ENCODE measurements around the gene SQSTM1. TPM values are rescaled to one million over a fixed set of nuclear protein-coding genes. Genes with fewer than 3 reads are reported as not detected.
A peak's percentile ranks its signal among the peaks of the same experiment; 100 is the strongest.

The SQSTM1 gene
- total and polyA plus RNA-seq, 2 of the 8 experiments (the other 6 are each of a cell fraction or from before 2014, with no cell fraction given): 78.6 to 110 TPM

- peak overlapping the region; percentile 57; the same call in 1 of the 2 replicates for H4K8ac ChIP-seq (ENCODE audit: extremely low read depth, insufficient read depth, low read length)
- no peak overlapping the region for H3K27ac ChIP-seq (ENCODE audit: low read depth, low read length)
- no peaks in the 10 kb centered on the region for H3K4me1 ChIP-seq (replicated peaks in 1 of 4; ENCODE audit: control insufficient read depth in 3 of 4, insufficient read depth in 4 of 4, low read length in 3 of 4)
- 93% methylated on average over 11 of the region's 12 CpGs; no CpG with 5 or more reads in 1 of the 2 experiments for WGBS, 2 experiments (ENCODE audit: extremely low coverage in 1 of 2, insufficient coverage in 1 of 2, insufficient read length in 1 of 2, insufficient replicate concordance in 2 of 2, low coverage in 1 of 2, low lambda C conversion rate in 2 of 2, missing lambda C conversion rate in 1 of 2)
- H3K4me3 ChIP-seq (ENCODE audit: extremely low read depth in 1 of 4, insufficient read depth in 2 of 4, low read depth in 3 of 4, low read length in 4 of 4): no peak overlapping the region
- ChIA-PET CTCF (ENCODE audit: partially characterized antibody) (interaction anchor here (0.7 to 8.0 kb wide), 8 partner anchors 8 to 203 kb away, joined by 3 to 67 read pairs (median 6); no protein-coding TSS in a partner anchor), POLR2A (ENCODE audit: partially characterized antibody) (interaction anchor here (0.6 to 2.0 kb wide), 6 partner anchors 9 to 177 kb away, joined by 3 to 11 read pairs (median 3); no protein-coding TSS in a partner anchor)
- no peak overlapping the region for H2BK20ac ChIP-seq (ENCODE audit: low read length)
- no peak overlapping the region for H3K18ac ChIP-seq (ENCODE audit: extremely low read depth, low read length)
- no peak for TF ChIP-seq SRF (IDR thresholded peaks at IDR 0.05; ENCODE audit: low read depth, low read length)
- TF ChIP-seq PHF8 (conservative IDR thresholded peaks at IDR 0.05; ENCODE audit: low read depth, low read length): no peak
- no peak for TF ChIP-seq HDAC6 (IDR thresholded peaks at IDR 0.05; ENCODE audit: low read depth, low read length)
- no peak for TF ChIP-seq SP2 (IDR thresholded peaks at IDR 0.05; ENCODE audit: low read length)
- H3K27me3 ChIP-seq (replicated peaks in 1 of 4; ENCODE audit: control insufficient read depth in 3 of 4, extremely low read depth in 1 of 4, insufficient read depth in 3 of 4, low read length in 3 of 4): no peaks in the 10 kb centered on the region
- no peak overlapping the region for H3K9ac ChIP-seq (replicated peaks in 1 of 4; ENCODE audit: extremely low read depth in 1 of 4, low read depth in 3 of 4, low read length in 3 of 4)
- H3K4me2 ChIP-seq (ENCODE audit: insufficient read depth in 1 of 2, low read depth in 2 of 2, low read length in 2 of 2): no peak overlapping the region
- FAIRE-seq (no peak), DNase-seq (ENCODE audit: low read depth in 1 of 2, low spot score in 2 of 2) (no peak)
- H3K79me2 ChIP-seq (ENCODE audit: control insufficient read depth in 1 of 2, insufficient read depth in 2 of 2, low read length in 2 of 2): no peaks in the 10 kb centered on the region
- H2BK15ac ChIP-seq (ENCODE audit: low read length): no peak overlapping the region
- H3K56ac ChIP-seq (replicated peaks; ENCODE audit: insufficient read length, low read depth, low read length): no peak overlapping the region
- H3K79me1 ChIP-seq (ENCODE audit: low read depth, low read length): no peaks in the 10 kb centered on the region
- no peak overlapping the region for H4K5ac ChIP-seq (ENCODE audit: insufficient read length, low read depth, low read length)
- no peak overlapping the region for H4K91ac ChIP-seq (replicated peaks; ENCODE audit: insufficient read length, low read length)
- H3K4ac ChIP-seq (replicated peaks; ENCODE audit: insufficient read length, low read depth, low read length): no peak overlapping the region
- H3K9me3 ChIP-seq (ENCODE audit: insufficient read depth in 2 of 2, low read depth in 1 of 2, low read length in 1 of 2): peaks cover 8 to 16% of the 10 kb centered on the region in 2 experiments
- H3K14ac ChIP-seq (ENCODE audit: insufficient read length): no peak overlapping the region
- H4K20me1 ChIP-seq (replicated peaks in 1 of 2; ENCODE audit: control insufficient read depth in 1 of 2, insufficient read depth in 2 of 2, low read length in 2 of 2): peaks cover 0 to 4% of the 10 kb centered on the region in 2 experiments
- peaks cover 3 to 35% (median 17%) of the 10 kb centered on the region in 4 experiments; a peak in 7 of 8 replicates for H3K36me3 ChIP-seq (ENCODE audit: control insufficient read depth in 2 of 4, insufficient read depth in 4 of 4, low read length in 3 of 4)
- H3K23me2 ChIP-seq (ENCODE audit: low read depth, low read length): 0 out of 2 replicates have a peak, but pooled peaks cover 2% of the 10 kb centered on the region
- no peak overlapping the region for H2AFZ ChIP-seq (ENCODE audit: low read length)
- no peak overlapping the region for H3K23ac ChIP-seq (ENCODE audit: insufficient read length)
- H2AK5ac ChIP-seq (ENCODE audit: low read depth, low read length): no peak overlapping the region
- no peak overlapping the region for H2BK12ac ChIP-seq (ENCODE audit: low read depth, low read length)
- no peak overlapping the region for H2BK5ac ChIP-seq (ENCODE audit: low read depth, low read length)
- no peak overlapping the region for H2BK120ac ChIP-seq (replicated peaks; ENCODE audit: low read depth, low read length)
These were observed 59.5 kb downstream of the SQSTM1 start for GRCh38 chr5:179880066-179880650.

Data from H1 (cell line).